GM15510 (cell line): ENCODE data around the gene RSPRY1.

Experiments used
- POLR2A ChIP-seq: IDR thresholded peaks from 3 replicates; pipeline ENCODE4 v1.6.1; 2011; ENCODE audit warnings: borderline replicate concordance; ENCODE audit not compliant: insufficient read length; ENCODE audit errors: extremely low read depth

Gene RSPRY1

DNA sequence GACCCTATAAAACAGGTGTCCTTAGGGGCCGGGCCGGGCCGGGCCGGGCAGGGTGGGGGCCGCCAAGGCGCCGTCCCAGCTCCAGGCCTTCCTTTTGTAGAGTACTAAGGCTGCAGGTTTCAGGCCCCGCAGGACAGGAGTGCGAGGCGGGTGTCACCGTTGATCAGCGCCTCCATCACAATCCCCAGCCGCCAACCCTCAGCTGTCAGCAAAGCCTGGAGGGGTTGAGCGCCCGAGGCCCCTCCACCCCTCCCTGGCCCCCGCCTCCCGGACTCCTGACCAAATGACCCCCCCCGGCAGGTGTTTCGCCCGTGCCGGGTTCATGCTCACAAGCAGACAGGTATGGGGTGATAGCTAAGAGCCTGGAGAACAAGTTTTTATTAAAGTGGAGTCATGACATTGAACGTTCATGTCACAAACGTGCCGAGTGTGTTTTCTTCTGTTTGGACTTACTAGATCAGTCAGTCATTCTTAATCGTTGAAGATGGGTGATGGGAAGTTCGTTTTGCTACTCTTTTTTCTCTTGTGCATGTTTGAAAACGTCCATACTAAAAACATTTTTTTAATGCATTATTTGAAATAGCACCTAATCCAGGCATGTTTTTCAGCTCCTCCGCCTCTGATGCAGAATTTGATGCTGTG, 59.5 kb downstream of the RSPRY1 start:
- no peak for TF ChIP-seq POLR2A

DNA sequence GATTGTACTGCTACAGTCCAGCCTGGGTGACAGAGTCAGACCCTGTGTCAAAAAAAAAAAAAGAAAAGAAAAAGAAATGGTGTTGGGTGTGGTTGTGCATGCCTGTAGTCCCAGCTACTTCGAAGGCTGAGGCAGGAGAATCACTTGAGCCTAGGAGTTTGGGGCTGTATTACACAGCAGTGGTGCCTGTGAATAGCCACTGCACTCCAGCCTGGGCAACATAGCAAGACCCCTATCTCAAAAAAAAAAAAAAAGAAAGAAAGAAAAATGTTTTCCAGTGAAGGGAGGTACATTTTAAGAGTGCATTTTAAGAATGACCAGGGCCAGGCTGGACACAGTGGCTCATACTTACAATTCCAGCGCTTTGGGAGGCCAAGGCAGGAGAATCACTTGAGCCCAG, 65.2 kb downstream of the RSPRY1 start:
- no peak for TF ChIP-seq POLR2A

DNA sequence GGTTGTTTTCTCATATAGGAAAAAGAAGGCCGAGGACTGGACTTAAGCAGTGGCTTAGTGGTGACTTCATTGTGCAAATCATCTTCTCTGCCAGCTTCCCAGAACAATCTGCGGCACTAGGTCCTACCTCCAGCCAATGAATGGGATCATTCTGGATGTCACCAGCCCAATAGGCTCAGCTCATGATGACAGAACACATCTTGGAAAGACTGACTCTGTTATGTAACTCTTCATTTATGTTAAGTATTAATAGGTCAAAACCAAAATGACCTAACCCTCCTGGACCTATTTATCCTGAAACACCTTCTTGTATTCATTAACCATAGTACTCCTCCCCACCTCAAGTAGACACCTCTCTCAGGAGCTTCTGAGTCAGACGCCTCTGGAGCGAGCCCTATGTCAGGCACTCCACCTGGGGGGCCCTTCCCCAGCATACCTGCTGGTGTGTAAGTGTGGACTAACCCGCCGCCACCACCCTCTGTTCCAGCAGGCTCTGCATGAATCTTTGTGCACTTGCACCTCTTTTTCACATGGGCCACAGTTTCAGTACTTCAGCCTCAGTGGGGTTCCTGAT, 66.1 kb downstream of the RSPRY1 start:
- no peak for TF ChIP-seq POLR2A

DNA sequence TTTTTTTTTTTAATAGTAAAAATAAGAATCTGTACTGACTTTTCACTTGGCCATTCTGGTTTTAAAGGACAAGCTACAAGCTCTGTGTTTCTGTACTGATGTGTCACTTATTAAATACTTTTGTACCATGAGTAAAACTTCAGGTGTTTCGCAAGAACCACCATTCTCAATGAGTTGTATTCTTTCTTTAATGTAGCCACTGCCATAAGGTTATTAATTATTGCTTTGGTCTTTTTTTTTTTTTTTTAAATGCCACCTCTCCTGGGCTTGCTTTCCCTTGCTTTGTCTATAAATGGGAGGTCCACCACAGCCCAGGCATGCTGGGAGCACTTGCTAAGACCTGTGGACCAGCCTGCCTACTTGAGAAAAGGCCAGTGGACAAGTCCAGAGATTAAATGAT, 67.3 kb downstream of the RSPRY1 start:
- TF ChIP-seq POLR2A: no peak

DNA sequence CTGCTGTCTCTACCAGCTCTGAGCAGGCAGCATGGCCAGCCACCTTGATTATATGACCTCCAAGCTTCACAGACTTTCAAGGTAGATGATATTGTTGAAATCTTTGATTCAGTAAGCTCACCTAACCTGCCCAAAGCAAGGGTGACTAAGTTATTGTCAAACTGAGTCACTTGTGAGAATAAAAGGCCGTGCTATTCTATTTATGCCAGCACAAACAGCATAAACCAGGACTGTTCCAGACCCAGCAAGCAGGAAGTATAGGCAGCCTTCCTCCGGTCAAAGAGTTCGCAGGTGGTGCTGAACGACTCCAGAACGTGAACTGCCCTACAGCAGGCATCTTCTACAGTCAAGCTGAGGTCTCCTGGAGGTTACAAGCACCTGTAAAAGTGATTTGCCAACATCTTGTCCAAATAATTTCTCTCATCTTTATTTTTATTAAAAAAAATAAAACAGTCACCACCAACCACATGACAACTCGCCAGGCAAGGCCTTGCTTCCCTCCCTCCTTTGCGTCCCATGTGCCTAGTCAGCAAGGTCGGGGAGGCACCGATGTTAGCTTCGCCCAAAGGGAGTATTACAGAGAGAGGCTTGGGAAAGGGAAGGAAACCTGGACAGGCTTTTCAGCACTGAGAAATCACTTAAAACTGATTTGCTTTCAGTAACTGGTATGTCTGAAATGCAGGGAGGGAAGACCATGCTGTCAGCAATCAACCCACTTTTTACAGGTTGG, 69.7 kb downstream of the RSPRY1 start:
- TF ChIP-seq POLR2A: no peak

DNA sequence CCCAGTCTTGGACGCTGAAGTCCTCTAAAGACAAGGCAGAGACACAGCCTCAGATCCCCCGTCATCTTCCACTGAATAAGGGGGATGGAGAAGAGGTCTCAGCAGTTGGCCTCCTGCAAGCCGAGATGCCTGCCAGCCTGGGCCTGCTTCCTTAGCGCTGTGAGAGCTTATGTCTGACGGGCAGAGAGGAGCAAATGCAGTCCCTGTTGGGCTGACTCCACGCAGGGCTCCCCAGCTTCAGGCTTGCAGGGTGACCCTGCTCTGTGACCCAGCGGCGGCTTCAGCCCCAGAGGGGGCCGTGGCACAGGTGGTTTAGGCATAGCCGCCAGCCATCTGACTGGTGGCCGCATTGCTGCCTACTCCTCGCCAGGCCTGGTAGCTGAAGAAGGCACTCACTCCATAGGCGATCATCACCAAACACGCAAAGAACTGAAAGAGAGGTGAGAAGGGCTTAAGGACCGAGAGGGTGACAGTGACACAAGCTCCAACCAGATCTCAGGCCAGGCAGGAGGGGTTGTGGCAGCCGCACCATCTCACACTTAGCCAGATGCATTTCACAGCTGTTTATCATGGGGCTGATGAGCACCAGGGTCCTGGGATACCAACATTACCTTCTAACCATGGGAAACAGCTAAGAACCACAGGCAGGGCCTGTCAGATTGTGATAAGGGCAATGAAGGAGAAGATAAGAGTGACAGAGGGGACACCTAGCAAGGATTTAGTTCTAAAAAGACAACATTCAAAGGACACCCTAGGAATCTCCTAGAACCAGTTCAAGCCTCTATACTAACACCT, 70.7 kb downstream of the RSPRY1 start:
- no peak for TF ChIP-seq POLR2A

DNA sequence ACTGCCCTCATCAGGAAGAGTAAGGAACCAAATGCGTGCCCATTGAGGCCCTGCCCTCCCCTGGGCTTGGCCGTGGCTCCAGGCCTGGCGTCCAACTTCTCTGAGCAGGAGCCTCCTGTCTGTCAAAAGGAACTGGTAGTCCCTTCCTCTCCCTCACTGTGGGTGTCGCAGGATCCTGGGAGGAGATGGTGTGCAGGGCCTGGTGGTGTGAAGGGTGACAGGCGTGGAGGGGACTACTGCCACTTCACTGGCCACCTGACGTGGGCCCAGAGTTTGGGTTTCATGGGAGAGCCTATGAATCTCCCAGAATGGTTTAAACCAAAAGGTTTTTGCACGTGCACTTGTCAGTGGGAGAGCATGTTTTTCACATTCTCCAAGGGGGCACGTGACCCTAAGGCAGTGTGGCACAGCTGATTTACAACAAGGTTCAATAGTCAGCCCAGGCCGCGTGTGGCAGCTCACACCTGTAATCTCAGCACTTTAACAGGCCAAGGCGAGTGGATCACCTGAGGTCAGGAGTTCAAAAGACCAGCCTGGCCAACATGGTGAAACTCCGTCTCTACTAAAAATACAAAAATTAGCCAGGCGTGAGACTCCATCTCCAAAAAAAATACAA, 71.4 kb downstream of the RSPRY1 start:
- no peak for TF ChIP-seq POLR2A

DNA sequence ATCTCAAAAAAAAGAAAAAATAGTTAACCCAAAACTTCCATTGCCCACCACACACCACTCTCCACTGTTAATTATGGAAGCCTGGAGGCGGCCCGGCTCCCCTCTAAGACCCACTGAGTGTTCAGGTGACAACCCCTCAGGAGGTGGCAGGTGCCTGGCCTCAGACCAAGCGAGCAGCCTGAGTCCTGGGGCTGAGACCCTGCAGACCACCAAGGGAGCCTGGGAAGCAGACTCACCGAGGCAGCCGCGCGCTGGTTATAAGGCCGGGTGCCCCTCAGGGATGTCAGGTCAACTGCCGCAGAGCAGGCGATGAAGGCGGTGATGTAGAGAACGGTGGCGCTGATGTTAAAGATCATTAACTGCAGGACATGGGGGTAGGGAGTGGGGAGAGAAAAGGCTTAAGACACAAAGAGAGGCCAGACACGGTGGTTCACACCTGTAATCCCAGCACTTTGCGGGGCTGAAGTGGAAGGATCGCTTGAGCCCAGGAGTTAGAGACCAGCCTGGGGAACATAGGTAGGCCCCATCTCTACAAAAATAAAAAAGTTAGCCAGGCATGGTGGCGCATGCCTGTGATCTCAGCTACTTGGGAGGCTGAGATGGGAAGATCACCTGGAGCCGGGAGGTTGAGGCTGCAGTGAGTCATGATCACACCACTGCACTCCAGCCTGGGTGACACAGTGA, 72.2 kb downstream of the RSPRY1 start:
- TF ChIP-seq POLR2A: no peak

DNA sequence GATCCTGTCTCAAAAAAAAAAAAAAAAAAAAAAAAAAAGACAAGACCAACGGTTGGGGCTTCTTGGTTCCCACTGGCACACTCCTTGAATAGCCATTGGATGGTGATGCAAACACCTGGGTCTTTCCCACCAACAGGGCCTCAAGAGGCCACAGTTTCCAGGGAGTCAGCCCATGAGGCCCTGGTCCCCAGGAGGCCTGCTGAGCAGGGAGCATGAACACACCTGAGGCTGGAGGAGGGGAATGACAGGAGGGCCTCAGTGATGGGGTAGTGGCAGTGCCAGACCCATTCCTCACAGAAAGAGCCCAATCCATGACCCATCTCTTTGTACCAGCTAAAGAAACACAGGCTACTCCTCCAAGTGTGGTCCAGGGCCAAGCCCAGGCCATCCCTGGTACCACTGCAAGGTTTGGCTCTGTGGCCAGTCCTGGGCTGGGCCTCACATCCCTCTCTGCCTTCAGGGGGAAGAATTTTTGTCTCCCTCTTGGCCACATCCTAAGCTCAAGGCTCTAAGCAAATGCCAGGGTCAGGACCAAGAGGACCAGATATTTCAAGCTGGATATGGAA, 72.9 kb downstream of the RSPRY1 start:
- TF ChIP-seq POLR2A: no peak

DNA sequence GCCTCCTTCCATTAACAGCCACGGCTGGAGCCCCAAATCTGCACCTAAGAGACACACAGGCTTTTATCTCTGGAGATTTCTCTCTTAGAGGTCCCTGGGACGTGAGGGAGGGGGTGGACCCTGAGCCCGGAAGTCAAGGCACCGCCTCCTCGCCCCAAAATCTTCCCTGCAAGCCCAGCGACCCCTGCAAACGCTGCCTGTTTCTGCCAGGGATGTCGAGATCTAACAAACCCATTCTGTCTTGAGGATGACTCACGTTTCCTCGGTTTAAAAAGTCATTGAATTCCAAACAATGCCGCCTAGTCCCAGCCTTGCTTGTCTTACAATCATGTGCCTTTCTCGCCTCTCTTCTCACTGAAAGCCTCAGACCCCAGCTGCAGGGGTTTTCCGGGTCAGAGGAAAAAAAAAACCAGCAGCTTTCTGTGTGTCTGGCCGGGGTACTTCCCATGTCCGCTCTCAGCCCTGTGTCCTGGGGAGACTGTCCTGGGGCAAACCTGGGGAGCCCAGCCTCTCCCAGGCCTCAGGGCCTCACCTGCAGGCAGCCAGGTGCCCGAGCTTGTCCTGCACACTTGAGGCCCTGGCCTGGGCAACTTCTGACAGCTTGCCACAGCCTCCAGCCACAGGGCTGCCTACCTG, 74.3 kb downstream of the RSPRY1 start:
- TF ChIP-seq POLR2A: no peak

DNA sequence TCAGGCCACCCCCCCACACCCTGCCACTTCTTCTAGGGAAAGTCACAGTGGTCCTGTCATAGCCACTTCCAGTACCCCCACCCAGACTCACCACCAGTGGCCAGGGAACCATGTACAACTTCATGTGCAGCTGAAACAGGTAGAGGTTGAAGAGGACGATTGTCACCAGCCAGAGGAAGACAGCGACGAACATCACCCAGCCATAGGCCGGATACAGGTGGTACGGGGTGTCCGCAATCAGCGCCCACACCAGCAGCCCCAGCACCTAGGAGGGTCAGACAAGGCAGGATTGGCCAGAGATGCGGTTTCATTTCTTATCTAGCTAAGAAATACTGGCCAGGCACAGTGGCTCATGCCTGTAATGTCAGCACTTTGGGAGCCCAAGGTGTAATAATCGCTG, 75.7 kb downstream of the RSPRY1 start:
- no peak for TF ChIP-seq POLR2A

DNA sequence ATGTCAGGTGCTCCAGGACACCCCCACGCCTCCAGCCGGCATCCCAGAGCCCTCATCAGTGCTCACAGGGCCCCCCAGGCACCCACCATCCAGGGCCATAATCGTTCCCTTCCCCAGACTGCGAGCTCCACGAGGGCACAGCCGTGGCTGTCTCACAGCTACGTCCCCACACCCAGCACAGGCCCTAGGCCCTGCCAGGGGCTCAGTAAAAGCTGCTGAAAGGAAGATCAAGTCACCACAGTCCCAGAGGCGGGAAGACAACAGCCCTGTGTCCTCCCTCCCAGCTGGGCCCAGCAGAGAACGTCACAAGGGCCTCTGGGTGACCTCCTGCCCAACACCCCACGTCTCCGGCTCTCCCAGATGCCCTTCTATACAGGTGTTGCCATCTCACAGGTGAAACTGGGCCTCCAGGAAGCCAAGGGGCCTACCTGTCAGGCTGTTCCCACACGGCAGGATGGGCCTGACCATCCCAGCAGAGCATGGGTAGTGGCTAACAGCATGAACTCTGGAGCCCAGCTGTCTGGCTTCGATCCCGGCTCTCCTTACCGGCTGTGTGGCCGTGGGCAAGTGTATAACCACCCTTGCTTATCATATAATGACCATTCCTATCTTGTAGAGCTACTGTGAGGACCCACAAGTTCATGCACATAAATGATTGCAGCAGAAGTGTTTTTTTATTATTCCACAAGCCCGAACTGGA, 76.9 kb downstream of the RSPRY1 start:
- TF ChIP-seq POLR2A: no peak
